Vagina (tissue), 2 donors: ENCODE results near the gene PLPPR4.

ENCODE experiments used
- POLR2A ChIP-seq, 2 donors: fragments of 450-650 bp; IDR thresholded peaks; one replicate each; pipeline ENCODE4 v1.6.1; 2017; ENCODE audit warnings: antibody characterized with exemption in 2 of 2, mild to moderate bottlenecking in 2 of 2, moderate library complexity in 2 of 2
- POLR2AphosphoS5 ChIP-seq, 2 donors: sonication (generic); formaldehyde crosslinking; IDR thresholded peaks; one replicate each; pipeline ENCODE4 v1.9.0; 2017; ENCODE audit warnings: antibody characterized with exemption in 2 of 2, mild to moderate bottlenecking in 2 of 2, low read depth in 1 of 2; ENCODE audit not compliant: insufficient read depth in 1 of 2
- TF ChIP-seq, protein P1 (sequence below), 3 experiments: fragments of 450-650 bp in 2 of 3; fragments of 200-600 bp in 1 of 3; sonication (generic) in 1 of 3; IDR thresholded peaks; one replicate each; pipeline ENCODE4 v1.5.1; 2017 to 2019; ENCODE audit warnings: antibody characterized with exemption in 3 of 3, mild to moderate bottlenecking in 2 of 3, moderate library complexity in 2 of 3

DNA sequence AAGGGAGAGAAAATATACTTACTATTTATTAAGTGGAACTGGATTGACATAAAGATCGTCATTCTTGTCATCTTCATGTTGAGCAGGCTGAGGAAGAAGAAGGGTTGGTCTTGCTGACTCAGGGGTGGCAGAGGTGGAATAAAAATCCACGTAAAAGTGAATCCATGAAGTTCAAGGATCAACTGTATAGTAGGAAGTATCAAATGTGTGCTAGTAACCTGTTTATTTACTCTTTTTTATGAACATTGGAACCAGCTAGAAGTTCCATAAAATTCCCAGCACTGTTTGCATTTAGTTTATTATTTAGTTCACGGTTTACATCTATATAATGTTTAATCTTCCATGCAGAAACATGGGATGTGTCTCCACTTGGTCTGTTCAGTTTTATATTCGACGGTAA lies 70.7 kb downstream of the PLPPR4 start:
- TF ChIP-seq, protein P1, sequence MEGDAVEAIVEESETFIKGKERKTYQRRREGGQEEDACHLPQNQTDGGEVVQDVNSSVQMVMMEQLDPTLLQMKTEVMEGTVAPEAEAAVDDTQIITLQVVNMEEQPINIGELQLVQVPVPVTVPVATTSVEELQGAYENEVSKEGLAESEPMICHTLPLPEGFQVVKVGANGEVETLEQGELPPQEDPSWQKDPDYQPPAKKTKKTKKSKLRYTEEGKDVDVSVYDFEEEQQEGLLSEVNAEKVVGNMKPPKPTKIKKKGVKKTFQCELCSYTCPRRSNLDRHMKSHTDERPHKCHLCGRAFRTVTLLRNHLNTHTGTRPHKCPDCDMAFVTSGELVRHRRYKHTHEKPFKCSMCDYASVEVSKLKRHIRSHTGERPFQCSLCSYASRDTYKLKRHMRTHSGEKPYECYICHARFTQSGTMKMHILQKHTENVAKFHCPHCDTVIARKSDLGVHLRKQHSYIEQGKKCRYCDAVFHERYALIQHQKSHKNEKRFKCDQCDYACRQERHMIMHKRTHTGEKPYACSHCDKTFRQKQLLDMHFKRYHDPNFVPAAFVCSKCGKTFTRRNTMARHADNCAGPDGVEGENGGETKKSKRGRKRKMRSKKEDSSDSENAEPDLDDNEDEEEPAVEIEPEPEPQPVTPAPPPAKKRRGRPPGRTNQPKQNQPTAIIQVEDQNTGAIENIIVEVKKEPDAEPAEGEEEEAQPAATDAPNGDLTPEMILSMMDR (IDR thresholded peaks at IDR 0.05), result no peak
- no peak for TF ChIP-seq POLR2AphosphoS5 (IDR thresholded peaks at IDR 0.05; ENCODE audit: insufficient read depth in 1 of 2, low read depth in 1 of 2)
- no peak for TF ChIP-seq POLR2A (IDR thresholded peaks at IDR 0.05)
